GM10248 (cell line): Measurements from ENCODE around the gene IRAK1.

ENCODE experiments used
- CTCF ChIA-PET: fragments of 300-600 bp; sonication (Branson Sonifier 250); formaldehyde crosslinking; extraction: SDS; loops from one replicate; lab custom pipeline; 2021; ENCODE audit warnings: antibody characterized with exemption; lab: Yijun Ruan, JAX
- POLR2A ChIA-PET: fragments of 350-650 bp; sonication (Branson Sonifier 250); formaldehyde crosslinking; extraction: SDS; loops from one replicate; lab custom pipeline; 2020; ENCODE audit warnings: antibody characterized with exemption; lab: Yijun Ruan, JAX
- DNase-seq: peaks from one replicate; pipeline ENCODE4 v3.0.0; 2012; ENCODE audit errors: extremely low spot score
- TF ChIP-seq, protein P1 (sequence below): IDR thresholded peaks from 2 replicates; pipeline ENCODE4 v1.5.1; 2012; ENCODE audit warnings: mild to moderate bottlenecking, low read depth; ENCODE audit errors: extremely low read depth, missing control alignments, control extremely low read depth

IRAK1 gene

DNA sequence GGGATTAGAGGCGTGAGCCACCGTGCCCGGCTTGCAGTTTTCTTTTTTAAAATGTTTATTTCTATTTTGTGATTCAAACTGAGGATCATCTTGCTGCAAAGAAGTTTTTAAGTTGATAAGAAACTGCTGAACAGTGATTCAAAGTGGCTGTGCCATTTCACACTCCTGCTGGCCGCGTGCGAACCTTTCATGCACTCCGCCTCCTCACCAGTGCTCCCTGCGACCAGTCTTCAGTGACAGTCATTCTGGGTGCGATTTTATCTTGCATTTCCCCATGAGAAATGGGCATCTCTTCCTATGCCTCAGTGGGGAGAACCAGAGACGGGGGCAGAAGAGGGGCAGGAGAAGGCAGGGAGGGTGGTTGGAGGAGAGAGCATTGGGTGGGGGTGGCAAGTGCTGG is 25.7 kb downstream of the IRAK1 start:
- CTCF ChIA-PET: no interaction called here
- POLR2A ChIA-PET: no interaction called here

DNA sequence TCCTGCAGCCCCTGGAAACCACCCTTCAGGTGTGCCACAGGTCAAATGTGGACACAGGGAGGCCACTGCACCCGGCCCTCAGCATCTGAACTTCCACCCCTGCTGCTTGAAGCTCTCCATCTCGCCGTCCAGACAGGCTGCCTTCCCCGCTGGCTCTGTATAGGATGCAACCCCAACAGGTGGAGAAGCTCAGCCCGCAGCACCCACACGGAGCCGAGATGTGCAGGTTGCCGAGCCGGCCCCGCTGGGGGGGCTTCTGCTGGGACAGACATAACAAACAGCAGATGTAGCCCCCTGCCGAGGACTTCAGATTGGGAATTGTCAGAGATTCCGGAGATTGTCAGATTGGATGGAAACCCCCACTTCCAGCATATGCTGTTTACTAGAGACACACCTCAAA is 26.6 kb downstream of the IRAK1 start:
- TF ChIP-seq, protein P1, sequence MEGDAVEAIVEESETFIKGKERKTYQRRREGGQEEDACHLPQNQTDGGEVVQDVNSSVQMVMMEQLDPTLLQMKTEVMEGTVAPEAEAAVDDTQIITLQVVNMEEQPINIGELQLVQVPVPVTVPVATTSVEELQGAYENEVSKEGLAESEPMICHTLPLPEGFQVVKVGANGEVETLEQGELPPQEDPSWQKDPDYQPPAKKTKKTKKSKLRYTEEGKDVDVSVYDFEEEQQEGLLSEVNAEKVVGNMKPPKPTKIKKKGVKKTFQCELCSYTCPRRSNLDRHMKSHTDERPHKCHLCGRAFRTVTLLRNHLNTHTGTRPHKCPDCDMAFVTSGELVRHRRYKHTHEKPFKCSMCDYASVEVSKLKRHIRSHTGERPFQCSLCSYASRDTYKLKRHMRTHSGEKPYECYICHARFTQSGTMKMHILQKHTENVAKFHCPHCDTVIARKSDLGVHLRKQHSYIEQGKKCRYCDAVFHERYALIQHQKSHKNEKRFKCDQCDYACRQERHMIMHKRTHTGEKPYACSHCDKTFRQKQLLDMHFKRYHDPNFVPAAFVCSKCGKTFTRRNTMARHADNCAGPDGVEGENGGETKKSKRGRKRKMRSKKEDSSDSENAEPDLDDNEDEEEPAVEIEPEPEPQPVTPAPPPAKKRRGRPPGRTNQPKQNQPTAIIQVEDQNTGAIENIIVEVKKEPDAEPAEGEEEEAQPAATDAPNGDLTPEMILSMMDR: no peak
- ChIA-PET POLR2A (no interaction called here), CTCF (no interaction called here)
- no peak for DNase-seq

More for the DNA sequence above, 25.7 kb downstream of the IRAK1 start:
- no peak for DNase-seq
- TF ChIP-seq, protein P1: no peak

DNA sequence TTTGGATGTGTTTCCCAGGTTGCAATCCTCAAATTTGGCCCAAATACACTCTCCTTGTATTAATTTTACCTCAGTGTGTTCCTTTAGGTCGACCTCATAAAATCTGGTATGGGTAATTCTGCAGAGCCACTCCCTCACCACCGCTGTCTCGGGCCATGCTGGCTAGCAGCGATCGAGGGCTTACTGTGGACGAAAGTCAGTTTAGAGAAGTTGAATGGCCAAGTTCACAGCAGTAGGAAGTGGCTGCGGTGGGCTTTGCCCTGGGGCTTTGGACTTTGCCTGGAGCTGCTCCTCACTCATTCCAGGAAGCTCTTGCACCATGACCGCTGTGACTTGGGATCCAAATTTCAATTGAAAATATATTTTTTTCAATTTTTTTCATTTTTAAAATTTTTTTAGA is 27.5 kb downstream of the IRAK1 start:
- DNase-seq: no peak
- TF ChIP-seq, protein P1: no peak
- ChIA-PET CTCF (no interaction called here), POLR2A (no interaction called here)

DNA sequence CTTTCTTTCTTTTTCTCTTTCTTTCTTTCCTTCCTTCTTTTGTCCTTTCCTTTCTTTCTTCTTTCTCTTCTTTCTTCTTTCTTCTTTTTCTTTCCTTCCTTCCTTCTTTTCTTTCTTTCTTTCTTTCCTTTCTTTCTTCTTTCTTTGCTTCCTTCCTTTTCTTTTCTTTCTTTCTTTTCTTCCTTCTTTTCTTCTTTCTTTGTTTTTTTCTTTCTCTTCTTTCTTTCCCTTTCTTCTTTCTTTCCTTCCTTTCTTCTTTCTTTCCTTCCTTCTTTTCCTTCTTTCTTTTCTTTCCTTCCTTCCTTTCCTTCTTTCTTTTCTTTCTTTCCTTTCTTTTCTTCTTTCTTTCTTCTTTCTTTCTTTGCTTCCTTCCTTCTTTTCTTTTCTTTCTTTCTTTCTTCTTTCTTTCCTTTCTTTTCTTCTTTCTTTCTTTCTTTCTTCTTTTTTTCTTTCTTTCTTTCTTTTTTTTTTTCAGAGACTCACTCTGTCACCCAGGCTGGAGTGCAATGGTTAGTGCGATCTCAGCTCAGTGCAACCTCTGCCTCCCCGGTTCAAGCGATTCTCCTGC is 28.6 kb downstream of the IRAK1 start:
- ChIA-PET POLR2A (no interaction called here), CTCF (no interaction called here)
- no peak for DNase-seq
- TF ChIP-seq, protein P1: no peak

DNA sequence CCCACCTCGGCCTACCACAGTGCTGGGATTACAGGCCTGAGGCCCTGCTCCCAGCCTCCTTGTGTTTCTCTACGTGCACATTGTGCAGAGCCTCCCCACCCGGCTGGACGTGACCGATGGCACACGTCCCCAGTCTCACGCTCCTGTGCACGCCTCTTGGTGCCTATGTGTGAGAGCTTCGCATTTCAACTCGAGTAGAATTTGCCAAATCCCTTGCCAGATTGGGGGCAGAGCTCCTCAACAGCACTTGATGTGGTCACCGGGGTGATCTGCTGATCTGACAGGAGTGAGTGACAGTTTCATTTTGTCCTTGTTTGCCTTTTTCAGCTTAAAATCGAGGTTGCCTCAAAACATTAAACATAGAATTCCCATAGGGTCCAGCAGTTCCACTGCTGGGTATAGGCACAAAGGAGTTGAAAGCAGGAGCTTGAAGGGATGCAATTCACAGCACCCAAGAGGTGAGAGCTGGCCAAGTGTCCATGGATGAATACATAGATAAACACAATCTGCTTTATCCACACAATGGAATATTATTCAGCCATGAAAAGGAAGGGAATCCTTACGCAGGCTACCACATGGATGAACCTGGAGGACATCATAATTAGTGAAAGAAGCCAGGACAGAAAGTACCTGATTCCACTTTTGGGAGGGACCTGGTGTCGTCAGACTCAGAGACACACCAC is 29.6 kb downstream of the IRAK1 start:
- ChIA-PET POLR2A (interaction anchor here (0.5 kb wide), 1 partner anchor 94 kb away, joined by 7 read pairs; no protein-coding TSS in a partner anchor), CTCF (interaction anchor here (1.6 kb wide), 1 partner anchor 23 kb away, joined by 5 read pairs; no protein-coding TSS in a partner anchor)
- TF ChIP-seq, protein P1: no peak
- DNase-seq: no peak

DNA sequence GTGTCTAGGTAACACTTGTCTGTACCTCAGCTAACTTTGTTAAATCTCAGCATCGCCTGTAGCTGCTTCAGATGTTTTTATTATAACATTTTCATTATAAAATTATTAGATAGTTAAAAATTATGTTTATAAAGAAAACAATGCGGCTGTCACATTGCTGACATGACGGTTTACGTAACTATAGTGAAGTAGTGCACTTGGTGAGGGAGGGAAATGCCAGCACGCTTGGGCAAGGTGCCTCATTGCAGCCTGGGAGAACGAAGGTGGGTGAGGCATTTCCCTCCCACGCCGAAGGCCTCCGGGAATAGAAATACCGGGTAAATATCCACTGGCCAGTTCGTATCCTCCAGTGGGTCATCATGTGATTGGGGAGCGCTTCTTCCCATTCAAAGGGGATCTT is 31.2 kb downstream of the IRAK1 start:
- DNase-seq: no peak
- TF ChIP-seq, protein P1: no peak
- POLR2A ChIA-PET: no interaction called here
- CTCF ChIA-PET: no interaction called here
